Activated naive CD8-positive, alpha-beta T cell (primary cell): Measurements from ENCODE around the gene TSPAN31.

Experiments used
- H3K27ac Mint-ChIP-seq: one replicate; pipeline ENCODE4 v1.8.0; 2021; ENCODE audit warnings: mixed read lengths
- H3K27me3 Mint-ChIP-seq: one replicate; pipeline ENCODE4 v1.8.0; 2021; ENCODE audit warnings: mixed read lengths
- H3K36me3 Mint-ChIP-seq: one replicate; pipeline ENCODE4 v1.8.0; 2021; ENCODE audit warnings: mixed read lengths
- H3K4me1 Mint-ChIP-seq: one replicate; pipeline ENCODE4 v1.8.0; 2021; ENCODE audit warnings: low read depth, mixed read lengths
- H3K4me3 Mint-ChIP-seq: one replicate; pipeline ENCODE4 v1.8.0; 2021; ENCODE audit warnings: mild to moderate bottlenecking, mixed read lengths
- H3K9me3 Mint-ChIP-seq: one replicate; pipeline ENCODE4 v1.8.0; 2021; ENCODE audit warnings: low read depth, mixed read lengths

The TSPAN31 gene

DNA sequence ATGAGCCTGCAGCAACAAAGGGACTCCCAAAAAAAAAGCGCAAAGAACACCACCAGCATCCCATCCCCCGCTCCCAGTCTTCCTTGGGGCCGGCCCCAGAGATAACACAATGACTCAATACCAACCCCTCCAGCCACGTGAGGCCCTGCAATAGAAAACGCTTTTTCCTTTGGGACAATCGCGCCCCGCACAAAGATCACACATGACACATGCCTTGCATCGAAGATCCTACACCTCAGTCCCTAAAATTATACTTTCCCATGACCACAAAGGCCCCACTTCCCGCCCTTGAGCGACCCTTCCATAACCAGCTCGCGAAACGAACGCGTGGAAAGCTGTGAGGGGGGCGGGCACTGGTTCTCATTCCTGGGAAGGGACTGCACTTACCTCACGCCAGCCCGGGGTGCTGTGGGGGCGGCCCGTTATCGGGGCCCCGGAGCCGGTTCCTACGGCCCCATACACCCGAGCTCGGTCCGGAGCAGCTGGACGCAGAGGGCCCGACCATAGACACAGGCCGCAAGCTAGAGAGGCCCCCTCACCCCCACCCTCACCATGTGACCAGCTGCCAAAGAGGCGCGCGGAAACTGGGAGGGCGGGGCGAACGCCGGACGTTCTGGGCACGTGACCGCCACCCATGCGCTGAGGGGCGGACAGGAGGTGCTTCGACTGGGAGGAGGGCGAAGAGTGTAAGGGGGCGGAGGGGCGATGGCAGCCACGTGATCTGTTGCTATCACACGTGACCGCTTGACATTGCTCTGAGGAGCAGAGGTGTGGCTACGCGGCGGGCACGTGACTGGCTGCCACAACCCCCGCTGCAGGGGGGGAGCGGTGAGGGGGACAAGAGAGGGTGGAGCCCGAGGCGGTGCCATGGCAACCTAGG is 7.2 kb downstream of the TSPAN31 start, which contains the start of gene CDK4:
TSS of gene CDK4 (minus strand) at position 523 of the 880 bp plus-strand sequence. CDS start 593 bp downstream, outside the sequence.
- peak within 1 kb of the TSS; percentile 99 for H3K27ac Mint-ChIP-seq
- no peaks in the 10 kb centered on the region for H3K9me3 Mint-ChIP-seq
- peaks cover 56% of the 10 kb centered on the region for H3K4me1 Mint-ChIP-seq
- H3K36me3 Mint-ChIP-seq: peaks cover 13% of the 10 kb centered on the region
- peak within 1 kb of the TSS; percentile 99 for H3K4me3 Mint-ChIP-seq
- H3K27me3 Mint-ChIP-seq: no peaks in the 10 kb centered on the region

DNA sequence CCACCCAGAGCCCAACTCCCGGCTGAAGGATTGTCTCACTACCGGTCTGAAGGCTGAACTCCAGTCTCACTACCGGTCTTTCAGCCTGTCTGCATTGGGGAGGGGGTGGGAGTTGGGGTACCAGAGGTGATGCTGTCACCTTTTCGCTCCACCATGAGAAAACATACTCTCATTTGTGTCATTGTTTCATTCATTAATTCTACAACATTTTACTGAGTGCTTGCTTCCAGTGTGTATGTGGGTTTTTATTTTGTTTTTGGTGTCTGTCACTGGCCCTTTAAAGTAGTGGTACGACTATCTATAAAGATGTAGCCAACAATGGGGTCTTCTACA is 7.8 kb downstream of the TSPAN31 start:
- peak overlapping the region; percentile 99 for H3K4me3 Mint-ChIP-seq
- peaks cover 56% of the 10 kb centered on the region for H3K4me1 Mint-ChIP-seq
- H3K27me3 Mint-ChIP-seq: no peaks in the 10 kb centered on the region
- H3K36me3 Mint-ChIP-seq: peaks cover 13% of the 10 kb centered on the region
- H3K9me3 Mint-ChIP-seq: no peaks in the 10 kb centered on the region
- H3K27ac Mint-ChIP-seq: peak overlapping the region; percentile 99

- Mint-ChIP-seq H3K36me3 (peaks cover 13% of the 10 kb centered on the region), H3K9me3 (no peaks in the 10 kb centered on the region), H3K4me1 (peaks cover 59% of the 10 kb centered on the region), H3K27ac (peak overlapping the region; percentile 67), H3K27me3 (no peaks in the 10 kb centered on the region), H3K4me3 (peak overlapping the region; percentile 91)
Measured at GRCh38 chr12:57753756-57754337, 9.0 kb downstream of the TSPAN31 start.

DNA sequence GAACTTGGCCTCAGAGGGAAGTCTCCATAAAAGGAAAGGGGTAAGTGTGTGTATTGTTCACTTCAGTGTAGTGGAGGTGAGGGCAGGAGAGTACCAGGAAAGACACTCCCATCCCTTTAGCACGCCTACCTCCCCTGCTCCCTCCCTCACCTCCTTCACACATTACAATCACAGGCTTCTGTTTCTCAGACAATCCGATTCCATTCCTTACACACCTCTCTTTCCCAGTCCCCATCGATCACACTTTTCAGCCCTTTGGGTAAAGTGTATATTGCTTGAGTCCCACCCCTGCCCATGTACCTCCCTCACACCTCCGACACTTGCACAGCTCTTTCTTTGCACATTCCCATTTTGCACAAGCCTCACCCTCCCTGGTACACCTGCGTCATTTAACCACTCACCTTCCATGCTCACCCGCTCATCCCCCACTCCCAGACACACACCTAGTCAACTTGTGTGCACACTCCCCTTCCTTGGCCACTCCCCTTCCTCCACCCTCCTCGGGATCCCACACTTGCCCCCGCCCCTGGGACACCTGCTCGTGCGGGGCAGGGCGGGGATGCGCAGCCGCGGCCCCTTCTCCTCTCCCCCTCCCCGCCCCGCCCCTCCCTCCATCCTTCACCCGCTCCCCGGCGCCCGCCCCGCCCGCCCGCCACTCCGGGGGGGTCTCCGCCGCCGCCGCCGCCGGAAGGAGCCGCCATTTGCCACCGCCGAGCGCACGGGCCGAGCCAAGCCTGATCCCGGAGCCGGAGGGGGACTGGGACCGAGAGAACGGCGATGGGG is 9.8 kb downstream of the TSPAN31 start, which contains the start of gene MARCHF9:
TSS of gene MARCHF9 (plus strand) at position 693 of the 783 bp plus-strand sequence. CDS start 426 bp downstream, outside the sequence.
- no peaks in the 10 kb centered on the region for H3K9me3 Mint-ChIP-seq
- peak within 1 kb of the TSS; percentile 67 for H3K27ac Mint-ChIP-seq
- H3K36me3 Mint-ChIP-seq: peaks cover 13% of the 10 kb centered on the region
- peak within 1 kb of the TSS; percentile 91 for H3K4me3 Mint-ChIP-seq
- peaks cover 64% of the 10 kb centered on the region for H3K4me1 Mint-ChIP-seq
- H3K27me3 Mint-ChIP-seq: no peaks in the 10 kb centered on the region

DNA sequence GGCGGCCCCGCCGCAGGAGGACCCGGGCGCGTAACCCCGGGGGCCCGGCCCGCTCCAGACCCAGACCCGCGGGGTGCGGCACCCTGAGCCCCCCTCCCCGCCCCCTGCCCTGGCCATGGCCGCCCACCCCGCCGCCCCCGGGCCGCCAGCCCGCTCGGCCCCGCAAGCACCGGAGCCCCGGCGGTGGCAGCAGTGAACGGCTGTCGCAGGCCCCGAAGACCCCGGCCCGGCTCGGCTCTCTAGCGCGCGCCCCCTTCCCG is 10.3 kb downstream of the TSPAN31 start:
- Mint-ChIP-seq H3K4me1 (peaks cover 68% of the 10 kb centered on the region), H3K27me3 (no peaks in the 10 kb centered on the region), H3K9me3 (no peaks in the 10 kb centered on the region), H3K36me3 (peaks cover 12% of the 10 kb centered on the region), H3K4me3 (no peak overlapping the region), H3K27ac (no peak overlapping the region)

DNA sequence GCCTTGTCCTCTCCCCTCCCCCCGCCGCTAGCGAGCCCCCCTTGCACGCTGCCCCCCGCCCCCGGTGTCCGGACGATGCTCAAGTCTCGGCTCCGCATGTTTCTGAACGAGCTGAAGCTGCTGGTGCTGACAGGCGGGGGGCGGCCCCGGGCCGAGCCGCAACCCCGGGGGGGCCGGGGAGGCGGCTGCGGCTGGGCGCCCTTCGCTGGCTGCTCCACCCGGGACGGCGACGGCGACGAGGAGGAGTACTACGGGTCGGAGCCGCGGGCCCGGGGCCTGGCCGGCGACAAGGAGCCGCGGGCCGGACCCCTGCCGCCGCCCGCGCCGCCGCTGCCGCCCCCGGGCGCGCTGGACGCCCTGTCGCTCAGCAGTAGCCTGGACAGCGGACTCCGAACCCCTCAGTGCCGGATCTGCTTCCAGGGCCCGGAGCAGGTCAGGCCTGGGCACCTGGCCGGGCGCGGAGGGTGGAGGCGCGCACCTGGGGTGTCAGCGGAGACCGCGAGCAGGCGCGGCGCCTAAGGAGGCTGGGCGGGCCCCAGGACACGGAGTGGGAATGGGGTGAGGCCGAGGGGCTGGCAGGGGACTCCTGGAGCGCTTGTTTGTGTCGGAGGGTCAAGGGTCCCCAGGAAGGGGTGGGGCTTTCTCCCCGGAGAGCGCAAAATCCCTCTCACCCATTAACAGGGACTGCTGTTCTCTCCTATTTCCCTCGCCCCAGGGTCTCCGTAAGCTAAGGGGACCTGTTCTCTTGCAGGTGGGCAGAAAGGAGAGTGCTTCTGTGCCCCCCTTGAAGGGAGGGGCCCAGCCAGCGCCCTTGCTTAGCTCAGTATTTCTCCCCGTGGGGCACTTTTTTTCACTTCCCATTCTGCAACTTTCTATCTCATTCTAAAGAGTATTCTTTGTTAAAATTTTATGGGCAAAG is 10.9 kb downstream of the TSPAN31 start:
- Mint-ChIP-seq H3K4me1 (peaks cover 62% of the 10 kb centered on the region), H3K4me3 (peak overlapping the region; percentile 91), H3K27ac (peak overlapping the region; percentile 68), H3K9me3 (no peaks in the 10 kb centered on the region), H3K27me3 (no peaks in the 10 kb centered on the region), H3K36me3 (peaks cover 9% of the 10 kb centered on the region)

GRCh38 chr12:57756406-57757341 is 11.8 kb downstream of the TSPAN31 start:
- Mint-ChIP-seq H3K4me1 (peaks cover 53% of the 10 kb centered on the region), H3K27ac (peak overlapping the region; percentile 82), H3K27me3 (no peaks in the 10 kb centered on the region), H3K9me3 (no peaks in the 10 kb centered on the region), H3K4me3 (peak overlapping the region; percentile 91), H3K36me3 (peaks cover 1% of the 10 kb centered on the region)

- no peaks in the 10 kb centered on the region for H3K27me3 Mint-ChIP-seq
- no peak overlapping the region for H3K27ac Mint-ChIP-seq
- H3K9me3 Mint-ChIP-seq: no peaks in the 10 kb centered on the region
- H3K4me3 Mint-ChIP-seq: no peak overlapping the region
- no peaks in the 10 kb centered on the region for H3K36me3 Mint-ChIP-seq
- H3K4me1 Mint-ChIP-seq: peaks cover 45% of the 10 kb centered on the region
Measured at GRCh38 chr12:57757771-57758170, 12.9 kb downstream of the TSPAN31 start.

- Mint-ChIP-seq H3K4me3 (no peak overlapping the region), H3K36me3 (peaks cover 3% of the 10 kb centered on the region), H3K27me3 (no peaks in the 10 kb centered on the region), H3K27ac (no peak overlapping the region), H3K4me1 (peaks cover 40% of the 10 kb centered on the region), H3K9me3 (no peaks in the 10 kb centered on the region)
Measured at GRCh38 chr12:57758552-57759359, 13.9 kb downstream of the TSPAN31 start.

DNA sequence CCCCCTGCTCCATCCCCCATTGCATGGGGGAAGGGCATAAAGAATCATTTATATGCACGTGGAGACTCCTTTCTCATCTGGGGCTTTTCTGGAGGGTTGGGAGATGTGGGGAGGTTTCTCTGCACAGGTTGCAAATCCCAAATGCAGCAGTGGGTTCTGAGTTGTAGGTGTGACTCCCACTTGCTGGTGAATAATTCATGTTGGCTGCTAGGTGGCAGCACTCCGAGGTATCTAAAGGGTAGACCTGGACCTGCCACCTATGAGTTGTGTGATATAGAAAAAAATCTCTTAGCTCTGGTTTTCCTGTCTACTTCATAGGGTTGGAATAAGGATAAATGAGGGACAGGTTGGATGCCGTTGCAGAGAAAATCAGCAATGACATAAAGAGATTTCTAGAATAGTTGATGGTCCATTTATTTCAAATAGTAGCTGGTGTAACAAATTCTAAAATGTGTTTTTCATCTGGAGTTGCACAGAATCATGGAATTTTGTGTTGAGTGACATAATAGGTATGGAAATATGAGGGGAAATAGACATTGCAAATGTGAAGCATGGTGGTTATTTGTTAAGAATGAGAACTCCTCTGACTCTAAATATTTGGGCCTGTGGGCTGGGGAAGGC is 14.6 kb downstream of the TSPAN31 start:
- H3K4me1 Mint-ChIP-seq: peaks cover 39% of the 10 kb centered on the region
- no peaks in the 10 kb centered on the region for H3K9me3 Mint-ChIP-seq
- H3K27me3 Mint-ChIP-seq: no peaks in the 10 kb centered on the region
- no peak overlapping the region for H3K4me3 Mint-ChIP-seq
- peaks cover 6% of the 10 kb centered on the region for H3K36me3 Mint-ChIP-seq
- no peak overlapping the region for H3K27ac Mint-ChIP-seq

DNA sequence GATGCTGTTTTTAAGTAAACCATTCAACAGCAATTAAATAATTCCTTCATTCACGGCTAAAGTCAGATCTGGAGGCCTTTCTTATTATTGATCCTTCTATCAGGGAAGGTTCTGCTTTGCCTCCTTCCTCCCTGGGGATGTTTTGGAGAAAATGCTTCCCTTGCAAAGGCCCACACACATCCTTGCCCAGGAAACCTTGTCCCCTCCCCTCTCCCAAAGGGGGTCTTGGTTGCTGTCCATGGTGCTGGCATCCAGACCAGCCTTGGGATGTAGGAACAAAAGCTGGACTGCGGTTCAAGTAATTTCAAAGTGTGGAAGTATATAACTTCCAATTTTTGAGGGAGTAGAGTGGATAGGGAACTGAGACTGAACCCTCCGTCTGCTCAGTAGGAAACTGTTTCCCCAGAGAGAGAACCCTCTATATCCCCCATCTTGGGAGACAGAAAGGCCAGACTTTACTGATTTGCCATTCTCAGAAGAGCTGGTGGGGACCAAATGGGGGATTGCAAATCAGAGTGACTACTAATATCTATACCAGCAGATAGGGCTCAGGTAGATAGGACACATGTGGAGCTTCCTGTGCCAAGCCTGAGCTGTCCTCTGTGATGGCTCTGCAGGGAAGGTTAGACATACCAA is 15.6 kb downstream of the TSPAN31 start:
- no peak overlapping the region for H3K27ac Mint-ChIP-seq
- no peaks in the 10 kb centered on the region for H3K27me3 Mint-ChIP-seq
- H3K4me1 Mint-ChIP-seq: peaks cover 42% of the 10 kb centered on the region
- no peak overlapping the region for H3K4me3 Mint-ChIP-seq
- no peaks in the 10 kb centered on the region for H3K9me3 Mint-ChIP-seq
- H3K36me3 Mint-ChIP-seq: peaks cover 6% of the 10 kb centered on the region

DNA sequence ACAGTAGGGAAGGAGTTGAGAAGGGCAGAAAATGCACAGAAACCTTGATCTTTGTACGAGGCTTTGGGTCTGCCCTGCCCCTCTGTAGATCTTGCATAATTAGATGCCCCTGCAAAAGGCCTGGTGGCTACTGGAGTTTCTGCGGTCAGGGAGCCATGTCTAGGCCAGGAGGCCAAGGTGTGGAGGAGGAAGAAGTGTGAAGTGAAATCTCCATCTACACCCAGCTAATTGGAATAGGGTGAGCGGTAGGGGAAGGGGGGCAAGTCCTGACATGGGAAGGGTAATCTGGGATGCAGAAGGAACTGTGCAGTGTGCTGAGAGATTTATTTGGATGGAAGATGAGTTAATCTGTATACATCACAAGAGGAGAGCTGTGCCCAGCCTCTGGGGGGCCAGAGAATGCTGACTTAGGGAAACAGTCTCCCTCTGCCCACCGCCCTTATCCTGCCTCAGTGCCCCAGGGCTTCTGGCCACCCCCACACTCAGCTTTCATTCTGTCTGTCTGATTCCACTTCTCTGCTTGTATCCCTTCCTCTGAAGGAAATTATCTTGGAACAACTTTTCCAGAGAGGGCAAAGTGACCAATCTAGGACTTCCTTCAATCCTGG is 16.7 kb downstream of the TSPAN31 start:
- no peak overlapping the region for H3K4me3 Mint-ChIP-seq
- H3K27me3 Mint-ChIP-seq: no peaks in the 10 kb centered on the region
- no peak overlapping the region for H3K27ac Mint-ChIP-seq
- peaks cover 43% of the 10 kb centered on the region for H3K4me1 Mint-ChIP-seq
- peaks cover 6% of the 10 kb centered on the region for H3K36me3 Mint-ChIP-seq
- no peaks in the 10 kb centered on the region for H3K9me3 Mint-ChIP-seq
